SK-N-SH (cell line): ENCODE data around the gene TK2.

Source experiments
- FOXM1 ChIP-seq: IDR thresholded peaks from 2 replicates; pipeline ENCODE4 v1.4.0; 2012; ENCODE audit warnings: low read depth, mild to moderate bottlenecking
- GABPA ChIP-seq: IDR thresholded peaks from 2 replicates; pipeline ENCODE4 v1.4.0; 2012; ENCODE audit warnings: low read depth, mild to moderate bottlenecking
- JUND ChIP-seq: IDR thresholded peaks from 2 replicates; pipeline ENCODE4 v1.4.0; 2012
- NFIC ChIP-seq: IDR thresholded peaks from 2 replicates; pipeline ENCODE4 v1.4.0; 2012; ENCODE audit warnings: borderline replicate concordance
- POLR2AphosphoS5 ChIP-seq: IDR thresholded peaks from 2 replicates; pipeline ENCODE4 v1.6.1; 2012; ENCODE audit warnings: low read depth, low read length
- SIN3A ChIP-seq: IDR thresholded peaks from 2 replicates; pipeline ENCODE4 v1.6.1; 2012; ENCODE audit warnings: low read depth, mild to moderate bottlenecking, low read length, moderate library complexity, borderline replicate concordance
- TCF12 ChIP-seq: IDR thresholded peaks from 2 replicates; pipeline ENCODE4 v1.4.0; 2012
- TF ChIP-seq, protein P1 (sequence below): fragments of 200-600 bp; sonication (generic); IDR thresholded peaks from 2 replicates; pipeline ENCODE4 v1.6.1; 2017; ENCODE audit warnings: antibody characterized with exemption, mild to moderate bottlenecking, moderate library complexity
- TF ChIP-seq, protein P2 (sequence below): IDR thresholded peaks from 2 replicates; pipeline ENCODE4 v1.6.1; 2012; ENCODE audit warnings: mild to moderate bottlenecking, low read depth, low read length, moderate library complexity
- TF ChIP-seq, protein P3 (sequence below): fragments of 150-350 bp; IDR thresholded peaks from 2 replicates; pipeline ENCODE4 v1.6.1; 2016; ENCODE audit warnings: mild to moderate bottlenecking, low read depth, low read length

DNA sequence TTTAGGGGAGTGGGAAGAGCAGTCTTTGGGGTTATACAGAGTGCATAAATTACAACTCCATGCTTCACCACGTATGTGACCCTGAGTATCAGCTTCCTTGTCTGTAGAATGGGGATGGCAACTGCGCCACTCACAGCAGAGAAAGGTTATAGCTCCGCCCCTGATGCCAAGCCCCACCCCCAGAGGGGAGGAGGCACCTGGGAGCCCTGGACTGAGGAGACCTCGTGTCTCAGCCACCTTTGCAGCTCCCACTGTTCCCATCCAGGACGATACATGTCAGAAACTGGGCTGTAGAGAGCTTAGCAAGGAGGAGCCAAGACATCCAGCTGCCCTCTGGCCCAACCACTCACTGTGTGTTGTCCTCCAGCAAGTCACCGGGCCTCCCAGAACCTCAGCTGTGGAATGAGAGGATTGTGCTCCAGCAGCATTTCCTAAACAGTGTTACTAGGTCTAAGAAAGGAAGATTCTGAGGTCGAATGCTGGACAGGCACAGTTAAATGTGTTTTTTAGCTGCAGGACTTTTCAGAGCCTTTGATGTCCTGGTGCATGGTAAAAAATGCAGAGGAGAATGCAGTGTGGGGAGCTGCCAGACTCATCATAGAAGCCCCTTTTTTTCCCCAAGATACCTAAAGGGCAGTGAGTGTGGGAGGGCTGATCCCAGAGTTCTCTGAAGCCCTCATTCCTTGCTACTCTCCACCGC lies 73.4 kb downstream of the TK2 start:
- TF ChIP-seq, protein P1, sequence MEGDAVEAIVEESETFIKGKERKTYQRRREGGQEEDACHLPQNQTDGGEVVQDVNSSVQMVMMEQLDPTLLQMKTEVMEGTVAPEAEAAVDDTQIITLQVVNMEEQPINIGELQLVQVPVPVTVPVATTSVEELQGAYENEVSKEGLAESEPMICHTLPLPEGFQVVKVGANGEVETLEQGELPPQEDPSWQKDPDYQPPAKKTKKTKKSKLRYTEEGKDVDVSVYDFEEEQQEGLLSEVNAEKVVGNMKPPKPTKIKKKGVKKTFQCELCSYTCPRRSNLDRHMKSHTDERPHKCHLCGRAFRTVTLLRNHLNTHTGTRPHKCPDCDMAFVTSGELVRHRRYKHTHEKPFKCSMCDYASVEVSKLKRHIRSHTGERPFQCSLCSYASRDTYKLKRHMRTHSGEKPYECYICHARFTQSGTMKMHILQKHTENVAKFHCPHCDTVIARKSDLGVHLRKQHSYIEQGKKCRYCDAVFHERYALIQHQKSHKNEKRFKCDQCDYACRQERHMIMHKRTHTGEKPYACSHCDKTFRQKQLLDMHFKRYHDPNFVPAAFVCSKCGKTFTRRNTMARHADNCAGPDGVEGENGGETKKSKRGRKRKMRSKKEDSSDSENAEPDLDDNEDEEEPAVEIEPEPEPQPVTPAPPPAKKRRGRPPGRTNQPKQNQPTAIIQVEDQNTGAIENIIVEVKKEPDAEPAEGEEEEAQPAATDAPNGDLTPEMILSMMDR = no peak
- TF ChIP-seq SIN3A (no peak), TCF12 (no peak), FOXM1 (no peak), NFIC (no peak), GABPA (no peak), JUND (no peak), POLR2AphosphoS5 (no peak)
- TF ChIP-seq, protein P2, sequence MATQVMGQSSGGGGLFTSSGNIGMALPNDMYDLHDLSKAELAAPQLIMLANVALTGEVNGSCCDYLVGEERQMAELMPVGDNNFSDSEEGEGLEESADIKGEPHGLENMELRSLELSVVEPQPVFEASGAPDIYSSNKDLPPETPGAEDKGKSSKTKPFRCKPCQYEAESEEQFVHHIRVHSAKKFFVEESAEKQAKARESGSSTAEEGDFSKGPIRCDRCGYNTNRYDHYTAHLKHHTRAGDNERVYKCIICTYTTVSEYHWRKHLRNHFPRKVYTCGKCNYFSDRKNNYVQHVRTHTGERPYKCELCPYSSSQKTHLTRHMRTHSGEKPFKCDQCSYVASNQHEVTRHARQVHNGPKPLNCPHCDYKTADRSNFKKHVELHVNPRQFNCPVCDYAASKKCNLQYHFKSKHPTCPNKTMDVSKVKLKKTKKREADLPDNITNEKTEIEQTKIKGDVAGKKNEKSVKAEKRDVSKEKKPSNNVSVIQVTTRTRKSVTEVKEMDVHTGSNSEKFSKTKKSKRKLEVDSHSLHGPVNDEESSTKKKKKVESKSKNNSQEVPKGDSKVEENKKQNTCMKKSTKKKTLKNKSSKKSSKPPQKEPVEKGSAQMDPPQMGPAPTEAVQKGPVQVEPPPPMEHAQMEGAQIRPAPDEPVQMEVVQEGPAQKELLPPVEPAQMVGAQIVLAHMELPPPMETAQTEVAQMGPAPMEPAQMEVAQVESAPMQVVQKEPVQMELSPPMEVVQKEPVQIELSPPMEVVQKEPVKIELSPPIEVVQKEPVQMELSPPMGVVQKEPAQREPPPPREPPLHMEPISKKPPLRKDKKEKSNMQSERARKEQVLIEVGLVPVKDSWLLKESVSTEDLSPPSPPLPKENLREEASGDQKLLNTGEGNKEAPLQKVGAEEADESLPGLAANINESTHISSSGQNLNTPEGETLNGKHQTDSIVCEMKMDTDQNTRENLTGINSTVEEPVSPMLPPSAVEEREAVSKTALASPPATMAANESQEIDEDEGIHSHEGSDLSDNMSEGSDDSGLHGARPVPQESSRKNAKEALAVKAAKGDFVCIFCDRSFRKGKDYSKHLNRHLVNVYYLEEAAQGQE = no peak
- TF ChIP-seq, protein P3, sequence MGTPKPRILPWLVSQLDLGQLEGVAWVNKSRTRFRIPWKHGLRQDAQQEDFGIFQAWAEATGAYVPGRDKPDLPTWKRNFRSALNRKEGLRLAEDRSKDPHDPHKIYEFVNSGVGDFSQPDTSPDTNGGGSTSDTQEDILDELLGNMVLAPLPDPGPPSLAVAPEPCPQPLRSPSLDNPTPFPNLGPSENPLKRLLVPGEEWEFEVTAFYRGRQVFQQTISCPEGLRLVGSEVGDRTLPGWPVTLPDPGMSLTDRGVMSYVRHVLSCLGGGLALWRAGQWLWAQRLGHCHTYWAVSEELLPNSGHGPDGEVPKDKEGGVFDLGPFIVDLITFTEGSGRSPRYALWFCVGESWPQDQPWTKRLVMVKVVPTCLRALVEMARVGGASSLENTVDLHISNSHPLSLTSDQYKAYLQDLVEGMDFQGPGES = no peak
